GM12865 (cell line): ENCODE results near the gene VPS18.

Source experiments
- DNase-seq: peaks from one replicate; pipeline ENCODE4 v3.0.0; 2010; ENCODE audit warnings: low read depth
- H3K4me3 ChIP-seq: 2 replicates; pipeline ENCODE4 v1.5.1; 2011; ENCODE audit warnings: mild to moderate bottlenecking, low read depth, low read length, control low read depth
- CTCF ChIP-seq: IDR thresholded peaks from 2 replicates; pipeline ENCODE4 v1.5.1; 2011; ENCODE audit warnings: low read length, control low read depth, low read depth, inconsistent platforms; ENCODE audit not compliant: insufficient read depth; ENCODE audit errors: missing control alignments

The VPS18 gene

GRCh38 chr15:40943764-40944365 lies 49.6 kb downstream of the VPS18 start:
- TF ChIP-seq CTCF = no peak
- no peak for DNase-seq

GRCh38 chr15:40944510-40945296 lies 50.5 kb downstream of the VPS18 start:
- H3K4me3 ChIP-seq = no peak overlapping the region
- no peak for TF ChIP-seq CTCF
- DNase-seq = no peak

More at GRCh38 chr15:40943764-40944365, 49.6 kb downstream of the VPS18 start:
- no peak overlapping the region for H3K4me3 ChIP-seq

- DNase-seq = no peak
- H3K4me3 ChIP-seq = no peak overlapping the region
- TF ChIP-seq CTCF = no peak
Measured at GRCh38 chr15:40948706-40949473, 54.6 kb downstream of the VPS18 start.

- no peak for DNase-seq
- TF ChIP-seq CTCF = no peak
- no peak overlapping the region for H3K4me3 ChIP-seq
Measured at GRCh38 chr15:40949756-40950207, 55.5 kb downstream of the VPS18 start.

GRCh38 chr15:40951764-40952163 lies 57.5 kb downstream of the VPS18 start:
- H3K4me3 ChIP-seq = no peak overlapping the region
- TF ChIP-seq CTCF = no peak
- DNase-seq = no peak

- peak overlapping the region; percentile 78 for H3K4me3 ChIP-seq
- no peak for TF ChIP-seq CTCF
- no peak for DNase-seq
Measured at GRCh38 chr15:40952301-40952900, 58.2 kb downstream of the VPS18 start.
